Measurements from ENCODE around the gene ZDHHC4.

ZDHHC4 gene

DNA sequence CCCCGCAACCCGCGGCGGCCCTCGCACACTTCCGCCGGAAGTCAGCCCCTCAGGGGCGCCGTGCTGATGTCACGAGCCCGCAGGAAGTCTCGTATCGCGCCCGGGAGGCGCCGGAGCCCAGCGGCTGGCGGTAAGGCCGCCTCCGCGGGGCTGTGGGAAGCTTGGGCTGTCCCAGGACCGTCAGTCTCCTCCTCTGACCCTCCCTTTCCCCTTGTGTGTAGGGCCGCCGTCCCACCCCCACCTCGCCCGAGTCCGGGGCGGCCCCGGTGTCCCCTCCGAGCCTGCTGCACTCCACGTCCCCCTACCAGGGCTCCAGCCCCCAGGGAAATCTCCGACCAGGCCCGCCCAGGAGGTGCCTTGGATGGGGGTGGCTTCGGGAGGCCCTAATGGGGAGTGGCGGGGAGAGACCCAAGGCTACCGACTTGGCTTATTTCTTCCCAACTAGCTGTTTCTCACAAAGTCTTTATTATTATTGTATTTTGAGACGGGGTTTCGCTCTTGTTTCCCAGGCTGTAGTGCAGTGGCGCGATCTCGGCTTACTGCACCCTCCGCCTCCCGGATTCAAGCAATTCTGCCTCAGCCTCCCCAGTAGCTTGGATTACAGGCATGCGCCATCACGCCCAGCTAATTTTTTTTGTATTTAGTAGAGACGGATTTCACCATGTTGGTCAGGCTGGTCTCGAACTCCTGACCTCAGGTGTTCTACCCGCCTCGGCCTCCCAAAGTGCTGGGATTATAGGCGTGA lies at the start of gene ZDHHC4:
ZDHHC4 (plus strand) TSS at position 86 of the 745 bp plus-strand sequence. CDS start 3,108 bp downstream, outside the sequence.
- DNase-seq: peak; percentile 89

DNA sequence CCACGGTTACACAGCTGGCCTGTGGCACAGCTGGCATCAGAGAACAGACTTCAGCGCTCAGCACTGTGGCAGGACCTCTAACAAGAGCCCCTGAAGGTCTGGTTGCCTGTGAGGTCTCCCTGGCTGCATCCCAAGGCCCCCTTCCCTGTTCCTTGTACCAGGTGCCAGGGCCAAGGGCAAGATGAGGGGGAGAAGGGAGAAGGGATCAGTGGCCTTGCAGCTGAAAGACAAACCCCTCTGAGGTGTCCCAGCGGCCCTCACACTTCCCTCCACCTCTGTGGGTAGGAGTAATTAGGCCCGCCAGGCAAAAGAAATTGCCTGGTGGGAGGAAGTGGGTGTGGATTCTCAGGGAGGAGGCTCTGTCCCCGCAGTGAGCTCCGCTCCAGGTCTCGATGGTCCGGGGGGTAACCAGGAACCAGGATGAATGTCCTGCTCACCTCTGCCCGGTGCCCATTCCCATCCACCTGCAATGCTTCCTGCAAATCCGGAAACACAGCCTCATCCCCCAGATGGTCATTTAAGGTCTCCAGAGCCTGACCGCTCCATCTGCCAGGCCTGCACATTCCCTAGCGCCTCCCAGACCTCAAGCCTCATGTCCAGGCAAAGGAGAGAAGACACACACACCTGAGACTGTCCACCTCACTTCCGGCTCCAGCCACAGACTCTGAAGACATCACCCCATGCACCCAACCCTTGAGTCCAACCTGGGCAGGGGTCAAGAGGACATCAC lies 48.7 kb upstream of the ZDHHC4 start:
- no peak for DNase-seq

DNA sequence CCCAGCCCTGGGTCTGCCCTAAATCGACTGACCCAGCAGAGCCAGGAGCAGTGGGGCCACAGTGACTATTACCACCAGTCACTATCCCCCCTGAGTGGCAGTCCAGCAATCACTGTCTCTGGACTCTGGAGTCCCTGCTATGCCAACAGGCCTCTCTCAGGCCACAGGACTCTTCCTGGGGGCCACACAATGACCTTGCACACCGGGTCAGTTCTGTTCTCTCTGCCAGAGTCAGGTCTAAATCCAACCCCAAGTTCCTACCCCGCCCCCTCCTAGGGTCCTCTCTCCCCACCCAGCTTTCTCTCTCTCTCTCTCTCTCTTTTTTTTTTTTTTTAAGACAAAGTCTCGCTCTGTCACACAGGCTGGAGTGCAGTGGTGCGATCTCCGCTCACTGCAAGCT lies 47.6 kb upstream of the ZDHHC4 start:
- no peak for DNase-seq

DNA sequence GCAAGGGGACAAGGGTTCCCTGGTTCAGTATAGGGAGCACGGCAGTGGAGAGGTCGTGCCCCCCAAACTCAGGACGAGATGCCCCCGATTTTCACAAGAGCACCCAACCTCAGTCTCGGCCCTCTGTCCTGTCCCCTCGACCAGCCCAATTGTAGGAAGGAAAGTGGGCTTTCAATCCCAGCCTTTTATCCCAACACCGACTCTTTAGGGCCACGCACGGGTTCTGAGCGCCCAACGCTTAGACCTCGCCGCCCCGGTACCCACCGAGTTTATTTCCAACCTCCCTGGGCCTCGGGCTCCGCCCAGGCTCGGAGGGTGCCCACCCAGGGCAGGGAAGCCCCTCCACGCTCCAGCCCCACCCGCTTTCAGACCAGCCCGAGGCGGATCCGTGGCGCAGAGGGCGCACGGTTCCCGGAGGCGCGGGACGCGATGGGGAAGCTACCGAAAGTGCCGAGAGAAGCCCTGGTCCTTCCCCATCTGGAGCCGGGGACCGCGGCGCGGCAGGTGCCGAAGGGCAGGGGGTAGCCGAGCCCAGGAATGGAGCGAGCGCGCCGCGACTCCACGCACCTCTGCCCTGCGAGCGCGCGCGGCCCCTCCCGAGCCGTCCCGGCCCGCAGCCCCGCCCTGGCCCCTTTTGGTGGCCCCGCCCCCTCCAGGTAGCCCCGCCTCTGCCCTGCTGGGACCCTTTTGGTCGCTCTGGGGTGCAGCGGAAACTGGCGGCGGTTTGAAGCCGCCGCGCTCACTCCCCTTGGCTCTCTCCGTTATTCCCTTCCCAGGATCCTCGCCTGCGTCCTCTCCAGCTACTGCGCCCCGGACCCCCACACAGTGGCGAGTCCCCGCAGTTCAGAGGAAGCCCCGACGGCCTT lies 46.4 kb upstream of the ZDHHC4 start:
- no peak for DNase-seq

DNA sequence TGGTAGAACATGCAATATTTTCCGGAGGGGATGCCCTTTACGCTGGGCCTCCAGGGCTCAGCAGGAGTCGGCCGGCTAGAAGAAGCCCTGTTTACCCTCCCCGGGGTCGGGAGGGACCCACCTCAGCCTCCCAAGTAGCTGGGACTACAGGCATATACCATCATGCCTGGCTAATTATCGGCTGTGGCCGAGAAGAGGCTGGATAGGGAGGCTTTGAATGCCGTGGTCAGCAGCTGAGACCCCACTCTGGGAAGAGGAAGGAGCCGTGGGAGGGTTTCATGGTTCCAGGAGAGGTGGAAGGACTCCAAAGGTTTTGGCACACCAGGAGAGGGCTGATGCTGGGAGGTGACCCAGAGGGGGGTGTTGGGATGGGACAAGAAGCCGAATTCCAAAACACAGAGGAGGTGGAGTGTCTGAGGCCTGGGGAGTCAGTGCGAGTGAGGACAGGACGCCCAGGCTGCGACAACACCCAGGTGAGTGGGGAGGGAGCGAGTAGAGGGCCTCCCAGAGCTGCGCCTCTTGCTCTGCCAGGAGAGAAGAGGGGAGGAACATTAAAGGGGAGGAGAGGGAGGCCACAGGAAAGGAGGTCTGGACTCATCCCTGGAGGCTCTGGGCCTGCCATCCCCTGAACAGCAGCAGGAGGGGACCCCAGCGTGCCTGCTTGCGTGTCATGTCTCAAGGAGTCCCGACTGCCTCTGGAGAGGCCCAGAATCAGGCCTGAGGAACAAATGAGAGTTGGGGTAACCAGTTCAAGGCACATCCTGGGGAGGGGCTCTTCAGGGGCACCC lies 45.6 kb upstream of the ZDHHC4 start:
- no peak for DNase-seq

DNA sequence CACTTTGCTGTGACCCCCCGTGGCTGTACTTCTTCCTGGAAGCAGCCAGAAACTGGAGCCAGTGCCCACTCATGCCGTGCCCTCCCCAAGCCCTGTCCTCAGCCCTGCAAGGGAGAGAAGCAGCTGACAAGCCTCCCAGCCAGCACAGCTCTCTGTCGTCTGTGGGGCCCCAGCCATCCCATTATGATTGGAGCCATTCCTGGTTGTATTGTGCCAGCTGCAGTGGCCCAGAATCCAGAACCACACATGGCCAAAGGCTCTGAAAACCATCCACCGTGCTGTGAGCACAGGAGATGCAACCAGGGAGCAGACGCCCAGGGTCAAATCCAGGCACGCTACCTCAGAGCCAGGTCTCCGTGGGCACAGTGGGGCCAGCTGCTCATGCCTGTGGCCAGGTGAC lies 44.7 kb upstream of the ZDHHC4 start:
- DNase-seq: no peak

DNA sequence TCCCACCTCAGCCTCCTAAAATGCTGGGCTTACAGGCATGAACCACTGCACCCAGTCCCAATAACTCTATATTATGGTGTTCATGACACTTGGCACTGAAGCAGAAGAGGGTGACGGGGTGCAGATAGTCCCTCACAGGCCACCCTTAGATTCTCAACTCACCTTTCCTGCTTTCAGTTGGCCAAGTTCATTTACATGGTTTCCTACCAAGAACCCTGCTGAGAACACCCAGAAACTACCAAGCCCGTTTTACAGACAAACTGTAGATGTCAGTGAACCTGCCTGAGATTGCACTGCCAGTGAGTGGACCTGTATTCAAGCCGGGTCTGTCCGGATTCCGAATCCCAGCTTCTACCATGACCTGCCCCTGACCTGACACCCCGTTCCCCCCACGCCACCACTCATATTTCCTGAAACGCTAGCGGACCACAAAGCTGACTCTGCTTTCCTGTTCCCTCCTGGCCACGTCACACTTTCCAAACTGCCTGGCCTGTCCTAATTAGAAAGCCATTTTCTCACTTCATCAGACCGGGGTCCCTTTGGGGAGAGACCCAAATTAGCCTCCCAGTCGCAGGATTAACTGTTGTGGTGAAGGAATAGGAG lies 43.3 kb upstream of the ZDHHC4 start:
- DNase-seq: no peak

DNA sequence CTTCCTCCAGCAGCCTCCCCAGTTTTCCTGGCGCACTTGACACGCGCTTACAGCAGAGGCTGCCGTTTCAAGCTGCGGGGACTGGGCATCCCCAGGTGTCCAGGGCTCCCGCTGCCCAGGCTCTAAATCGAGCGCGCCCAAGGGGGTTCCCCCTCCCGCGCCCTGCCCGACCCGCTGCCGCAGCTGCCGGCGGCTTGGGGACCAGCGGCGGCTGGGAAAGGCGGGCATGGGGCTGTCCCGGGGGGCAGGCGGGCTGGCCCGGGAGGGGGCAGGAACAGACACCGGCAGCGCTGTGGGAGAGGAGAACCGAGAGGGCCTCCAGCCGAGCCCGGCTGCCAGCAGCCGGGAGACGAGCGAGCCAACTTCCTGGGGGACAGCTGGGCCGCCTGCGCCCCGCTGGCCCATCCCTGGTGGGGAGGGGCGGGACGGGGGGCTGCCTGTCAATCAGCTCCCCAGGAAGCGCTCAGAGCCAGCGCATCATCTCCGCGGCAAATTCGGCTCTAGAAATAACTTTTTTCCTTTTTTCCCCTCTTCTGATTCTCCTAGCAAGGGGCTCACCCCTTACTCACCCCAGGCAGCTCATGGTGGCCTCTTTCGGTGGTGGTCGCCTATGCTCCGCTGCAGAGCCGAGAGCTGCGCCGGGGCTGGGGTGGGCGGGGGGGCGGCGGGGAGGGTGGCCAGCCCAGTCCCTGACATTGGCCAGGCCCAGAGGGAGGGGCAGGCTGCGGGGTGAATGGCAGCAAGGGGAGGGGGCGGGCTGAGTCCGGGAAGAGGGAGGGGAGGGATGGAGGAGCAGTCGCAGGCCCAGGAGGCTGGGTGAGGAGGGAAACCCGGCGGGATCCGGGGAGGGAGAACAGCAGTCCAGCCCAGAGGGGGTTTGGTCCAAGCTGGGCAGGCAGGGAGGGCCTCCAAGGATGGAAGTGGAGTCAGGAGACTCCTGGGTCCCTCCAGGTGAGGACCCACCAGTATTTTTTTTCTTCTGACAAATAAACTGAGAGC lies 40.7 kb upstream of the ZDHHC4 start:
- no peak for DNase-seq

DNA sequence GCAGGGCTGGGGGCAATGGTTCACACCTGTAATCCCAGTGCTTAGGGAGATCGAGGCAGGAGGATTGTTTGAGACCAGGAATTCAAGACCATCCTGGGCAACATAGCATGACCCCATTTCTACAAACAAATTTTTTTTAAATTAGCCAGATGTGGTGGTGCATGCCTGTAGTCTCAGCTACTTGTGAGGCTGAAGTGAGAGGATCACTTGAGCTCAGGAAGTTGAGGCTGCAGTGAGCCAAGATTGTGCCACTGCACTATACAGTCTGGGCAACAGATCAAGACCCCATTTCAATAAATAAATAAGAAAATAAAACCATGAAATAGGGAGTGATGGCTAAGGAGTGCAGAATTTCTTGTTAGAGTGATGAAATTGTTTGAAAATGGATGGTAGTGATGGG lies 34.9 kb upstream of the ZDHHC4 start:
- no peak for DNase-seq

DNA sequence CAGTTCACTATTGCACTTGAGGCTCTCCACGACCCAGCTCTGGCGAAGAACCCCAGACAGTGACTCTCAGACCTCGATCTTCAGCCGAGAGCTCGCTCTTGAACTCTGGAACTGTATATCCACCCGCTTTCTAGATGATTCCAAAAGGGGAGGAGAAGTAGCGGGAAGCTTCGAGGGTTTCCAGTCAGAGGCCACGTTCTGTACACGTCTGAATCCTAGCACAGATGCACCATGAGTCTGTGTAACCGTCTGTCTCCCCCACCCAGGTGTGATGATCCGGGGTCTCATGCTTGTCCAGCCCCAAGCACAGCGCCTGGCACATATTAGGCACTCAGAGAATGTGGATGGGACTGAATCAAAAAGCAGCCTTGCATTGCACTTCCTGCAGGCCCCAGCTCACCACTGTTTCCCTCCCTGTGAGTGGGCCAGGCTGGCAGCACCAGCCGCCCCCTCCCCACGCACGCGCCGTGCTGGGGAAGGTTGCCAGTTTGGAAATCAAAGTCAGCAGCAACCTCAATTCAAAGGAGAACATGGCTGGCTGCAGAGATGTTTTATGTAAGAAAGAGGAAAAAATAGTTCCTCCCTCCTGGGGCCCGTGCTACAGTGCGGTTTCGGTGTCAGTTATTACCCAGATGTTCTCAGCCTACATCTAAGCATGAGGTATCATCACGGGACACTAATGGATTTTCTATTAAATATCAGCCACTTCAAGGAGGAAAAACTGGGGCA lies 31.7 kb upstream of the ZDHHC4 start:
- DNase-seq: peak; percentile 66

DNA sequence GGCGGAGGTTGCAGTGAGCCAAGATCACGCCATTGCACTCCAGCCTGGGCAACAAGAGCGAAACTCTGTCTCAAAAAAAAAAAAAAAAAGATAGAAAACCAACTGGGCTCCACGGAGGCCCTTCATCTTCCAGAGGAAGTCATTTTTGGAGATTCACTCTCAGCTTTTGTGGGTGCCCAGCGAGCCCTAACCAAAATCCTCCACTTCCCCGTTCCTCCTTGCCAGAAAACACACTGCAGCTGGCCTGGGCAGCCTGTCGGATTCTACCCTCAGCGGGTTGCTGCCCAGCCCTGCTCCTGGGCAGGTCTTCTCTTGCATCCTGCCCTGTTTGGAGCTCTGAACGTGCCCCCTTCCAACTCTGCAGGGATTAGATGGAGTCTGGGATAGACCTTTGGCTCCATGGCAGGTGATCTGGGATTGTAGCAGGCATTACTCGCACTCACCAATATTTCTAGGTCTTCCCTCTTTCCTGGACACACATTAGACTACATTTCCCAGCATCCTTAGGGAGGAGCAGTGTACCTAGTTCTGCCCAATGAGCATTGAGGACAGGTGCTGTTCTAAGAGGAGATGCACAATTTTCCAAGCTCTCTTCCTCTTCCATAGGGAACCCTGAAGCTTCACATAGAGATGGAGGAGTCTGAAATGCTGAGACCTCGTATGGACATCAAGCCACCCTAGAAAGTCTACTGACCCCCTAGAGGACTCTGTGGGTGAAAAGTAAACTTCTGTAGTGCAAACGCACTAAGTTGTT lies 30.6 kb upstream of the ZDHHC4 start:
- peak; percentile 67 for DNase-seq

DNA sequence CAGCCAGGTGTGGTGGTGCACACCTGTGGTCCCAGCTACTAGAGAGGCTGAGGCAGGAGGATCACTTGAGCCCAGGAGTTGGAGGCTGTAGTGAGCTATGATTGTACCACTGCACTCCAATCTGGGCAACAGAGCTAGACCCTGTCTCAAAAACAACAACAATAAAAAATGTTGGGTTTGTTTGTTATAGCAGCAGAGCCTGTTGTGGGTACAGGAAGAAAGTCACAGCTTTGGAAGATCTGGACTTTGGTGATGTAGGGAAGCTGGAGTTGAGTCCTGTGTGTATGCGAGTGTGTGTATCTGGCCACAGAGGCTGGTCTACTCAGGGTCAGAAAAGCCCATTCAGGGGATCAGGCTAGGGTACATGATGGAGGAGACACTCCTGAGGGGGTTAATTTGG lies 29.9 kb upstream of the ZDHHC4 start:
- DNase-seq: no peak

DNA sequence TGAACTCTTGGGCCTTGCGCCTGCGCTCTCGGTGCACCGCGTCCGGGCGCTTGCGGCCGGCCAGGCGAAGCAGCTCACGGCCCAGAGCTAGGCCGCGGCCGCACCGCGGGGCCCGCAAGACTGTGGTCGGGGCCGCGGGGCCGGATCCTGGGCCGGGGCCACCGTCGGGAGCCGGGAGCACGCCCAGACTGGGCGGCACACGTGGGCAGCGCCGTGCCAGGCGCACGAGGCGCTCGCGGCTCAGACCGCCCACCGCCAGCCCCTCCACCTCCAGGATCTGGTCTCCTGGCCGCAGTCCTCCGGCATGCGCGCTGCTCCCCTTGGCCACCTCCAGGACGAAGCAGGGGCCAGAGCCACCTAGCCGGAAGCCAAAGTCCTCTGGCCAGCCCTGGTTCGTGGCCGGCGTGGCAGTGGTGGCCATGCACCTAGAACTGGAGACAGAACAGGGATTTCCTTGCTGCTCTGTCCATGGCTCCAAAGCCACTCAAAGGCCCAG lies 26.2 kb upstream of the ZDHHC4 start, which contains the start of gene GRID2IP:
GRID2IP (minus strand) TSS at position 446 of the 496 bp plus-strand sequence; CDS start at position 421, 25 bp downstream.
- DNase-seq: no peak

DNA sequence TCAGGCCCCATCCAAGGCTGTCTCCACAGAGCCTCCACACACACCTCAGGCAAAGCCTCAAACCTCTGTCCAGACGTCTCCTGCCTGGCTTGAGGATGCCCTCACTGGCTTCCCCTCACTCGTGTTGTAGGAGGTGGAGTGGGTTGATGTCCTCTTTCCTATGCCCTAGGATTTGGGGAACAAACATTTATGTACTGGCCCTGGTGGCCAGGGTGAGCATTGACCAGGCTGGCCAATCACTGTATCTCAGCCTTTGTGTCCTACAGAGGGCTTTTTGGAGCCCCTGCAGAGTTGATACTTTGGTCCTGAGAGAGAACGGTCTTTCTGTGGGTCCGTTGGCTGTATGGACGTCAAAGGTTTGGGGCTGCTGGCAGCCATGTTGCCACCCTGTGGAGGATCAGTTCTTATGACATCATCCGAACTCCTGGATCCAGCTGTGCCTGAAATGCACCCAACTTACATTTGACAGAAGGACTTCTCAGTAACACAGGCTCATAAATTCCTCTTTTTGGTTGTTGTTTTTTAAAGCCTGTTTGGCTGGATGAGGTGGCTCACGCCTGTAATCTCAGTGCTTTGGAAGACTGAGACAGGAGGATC lies 23.7 kb upstream of the ZDHHC4 start:
- DNase-seq: no peak

DNA sequence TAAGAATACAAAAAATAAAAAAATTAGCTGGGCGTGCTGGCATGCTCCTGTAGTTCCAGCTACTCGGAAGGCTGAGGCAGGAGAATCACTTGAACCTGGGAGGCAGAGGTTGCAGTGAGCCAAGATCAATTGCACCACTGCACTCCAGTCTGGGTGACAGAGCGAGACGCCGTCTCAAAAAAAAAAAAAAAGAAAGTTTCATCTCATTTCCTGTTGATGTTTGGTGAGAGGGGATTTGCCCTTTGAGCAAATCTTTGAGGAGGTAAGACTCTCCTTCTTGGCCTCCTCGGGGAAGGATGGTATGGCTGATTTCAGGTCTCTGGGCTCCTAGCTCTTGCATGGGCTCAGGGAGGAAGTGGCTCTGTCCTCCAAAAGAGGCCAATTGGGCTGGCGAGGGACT lies 22.4 kb upstream of the ZDHHC4 start:
- no peak for DNase-seq

DNA sequence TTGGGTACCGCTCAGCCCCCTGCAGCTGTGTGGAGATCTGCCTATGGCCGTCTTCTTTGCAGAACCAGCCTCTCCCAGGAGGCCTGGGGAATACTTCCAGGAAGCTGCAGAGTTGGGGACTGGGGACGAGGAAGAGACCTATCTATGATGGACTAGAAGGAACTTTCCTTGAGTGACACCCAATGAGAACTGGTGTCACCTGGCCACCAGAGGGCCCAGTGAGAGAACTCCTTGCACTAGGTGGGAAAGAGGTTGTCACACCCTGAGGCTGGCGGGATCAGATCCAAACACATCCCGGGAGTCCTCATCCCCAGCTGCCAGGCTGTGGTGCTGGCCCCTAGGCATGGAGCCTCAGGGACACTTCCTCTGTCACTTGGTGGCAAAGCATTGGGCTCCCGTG lies 21.1 kb upstream of the ZDHHC4 start:
- DNase-seq: no peak

DNA sequence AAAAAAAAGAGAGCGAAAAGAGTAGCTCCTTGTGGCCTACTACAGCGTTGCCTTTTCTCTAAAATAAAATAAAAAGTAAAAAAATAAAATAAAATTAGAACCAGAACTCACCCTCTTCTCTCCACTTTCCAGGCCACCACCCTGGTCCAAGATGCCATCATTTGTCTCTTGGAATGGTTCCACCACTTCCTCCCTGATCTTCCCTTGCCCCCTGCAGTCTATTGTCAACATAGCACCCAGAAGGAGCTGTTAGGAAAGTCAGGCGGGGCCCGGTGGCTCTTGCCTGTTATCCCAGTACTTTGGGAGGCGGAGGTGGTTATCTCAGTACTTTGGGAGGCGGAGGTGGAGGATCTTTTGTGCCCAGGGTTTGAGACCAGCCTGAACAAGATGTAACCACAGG lies 18.4 kb upstream of the ZDHHC4 start:
- peak; percentile 50 for DNase-seq

DNA sequence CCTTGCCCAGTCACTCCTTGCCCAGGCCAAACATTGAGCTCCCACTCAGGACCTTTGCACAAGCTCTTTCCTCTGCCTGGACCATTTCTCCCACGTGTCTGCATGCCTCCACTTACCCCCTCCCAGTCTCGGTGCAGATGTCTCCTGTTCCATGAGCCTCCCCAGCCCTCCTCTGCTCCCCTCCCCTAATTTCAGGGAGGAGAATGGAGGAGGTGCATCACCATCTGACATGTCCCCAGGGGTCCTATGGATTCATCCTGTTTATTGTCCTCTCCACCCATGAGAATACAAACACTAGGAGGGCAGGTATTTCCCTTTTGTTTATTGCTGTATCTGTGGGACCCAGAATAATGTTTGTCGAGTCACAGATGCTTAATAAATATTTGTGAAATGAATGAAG lies 17.4 kb upstream of the ZDHHC4 start:
- DNase-seq: no peak

DNA sequence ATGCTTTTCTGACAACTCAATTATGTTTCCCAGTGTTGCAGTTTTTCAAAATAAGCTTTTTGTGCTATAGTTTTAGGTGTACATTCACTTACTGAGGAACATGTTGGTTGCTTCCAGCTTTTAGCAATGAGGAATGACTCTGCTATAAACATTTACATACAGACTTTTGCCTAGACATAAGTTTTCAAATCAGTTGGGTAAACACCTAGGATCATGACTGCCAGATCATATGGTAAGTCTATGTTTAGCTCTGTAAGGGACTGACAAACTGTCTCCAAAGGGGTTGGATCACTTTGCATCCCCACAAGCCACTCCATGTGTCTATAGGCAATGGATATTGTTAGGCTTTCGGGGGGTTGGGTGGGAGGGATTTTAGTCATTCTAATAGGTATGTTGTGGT lies 15.1 kb upstream of the ZDHHC4 start:
- no peak for DNase-seq
